COLO829 (cell line): ENCODE data around the gene TOLLIP.
"Not testable (repeated sequence)": the region's sequence is repeated elsewhere in the genome, so short reads cannot be mapped to it uniquely, and the experiment has no call there.

Experiments
- DNase-seq: peaks from one replicate; pipeline ENCODE4 v3.0.0; 2012; ENCODE audit warnings: low spot score

The TOLLIP gene

GRCh38 chr11:1246301-1246700 is 63.1 kb downstream of the TOLLIP start:
- not testable (repeated sequence) for DNase-seq

GRCh38 chr11:1245717-1246116 is 63.7 kb downstream of the TOLLIP start:
- DNase-seq: not testable (repeated sequence)

DNA sequence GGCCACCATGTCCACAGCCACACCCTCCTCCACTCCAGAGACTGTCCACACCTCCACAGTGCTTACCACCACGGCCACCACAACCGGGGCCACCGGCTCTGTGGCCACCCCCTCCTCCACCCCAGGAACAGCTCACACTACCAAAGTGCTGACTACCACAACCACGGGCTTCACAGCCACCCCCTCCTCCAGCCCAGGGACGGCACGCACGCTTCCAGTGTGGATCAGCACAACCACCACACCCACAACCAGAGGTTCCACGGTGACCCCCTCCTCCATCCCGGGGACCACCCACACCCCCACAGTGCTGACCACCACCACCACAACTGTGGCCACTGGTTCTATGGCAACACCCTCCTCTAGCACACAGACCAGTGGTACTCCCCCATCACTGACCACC is 64.9 kb downstream of the TOLLIP start:
- DNase-seq: not testable (repeated sequence)

GRCh38 chr11:1243521-1243920 is 65.9 kb downstream of the TOLLIP start:
- DNase-seq: not testable (repeated sequence)

- not testable (repeated sequence) for DNase-seq
These were observed 66.7 kb downstream of the TOLLIP start for GRCh38 chr11:1242751-1243150.

DNA sequence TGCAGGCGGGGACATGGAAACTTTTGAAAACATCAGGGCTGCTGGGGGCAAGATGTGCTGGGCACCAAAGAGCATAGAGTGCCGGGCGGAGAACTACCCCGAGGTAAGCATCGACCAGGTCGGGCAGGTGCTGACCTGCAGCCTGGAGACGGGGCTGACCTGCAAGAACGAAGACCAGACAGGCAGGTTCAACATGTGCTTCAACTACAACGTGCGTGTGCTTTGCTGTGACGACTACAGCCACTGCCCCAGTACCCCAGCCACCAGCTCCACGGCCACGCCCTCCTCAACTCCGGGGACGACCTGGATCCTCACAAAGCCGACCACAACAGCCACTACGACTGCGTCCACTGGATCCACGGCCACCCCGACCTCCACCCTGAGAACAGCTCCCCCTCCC is 67.1 kb downstream of the TOLLIP start:
- DNase-seq: no peak

DNA sequence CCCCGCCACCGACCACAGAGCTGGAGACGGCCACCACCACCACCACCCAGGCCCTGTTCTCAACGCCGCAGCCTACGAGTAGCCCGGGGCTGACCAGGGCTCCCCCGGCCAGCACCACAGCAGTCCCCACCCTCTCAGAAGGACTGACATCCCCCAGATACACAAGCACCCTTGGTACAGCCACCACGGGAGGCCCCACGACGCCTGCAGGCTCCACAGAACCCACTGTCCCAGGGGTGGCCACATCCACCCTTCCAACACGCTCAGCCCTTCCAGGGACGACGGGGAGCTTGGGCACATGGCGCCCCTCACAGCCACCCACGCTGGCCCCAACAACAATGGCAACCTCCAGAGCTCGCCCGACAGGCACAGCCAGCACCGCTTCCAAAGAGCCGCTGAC is 67.7 kb downstream of the TOLLIP start:
- no peak for DNase-seq

DNA sequence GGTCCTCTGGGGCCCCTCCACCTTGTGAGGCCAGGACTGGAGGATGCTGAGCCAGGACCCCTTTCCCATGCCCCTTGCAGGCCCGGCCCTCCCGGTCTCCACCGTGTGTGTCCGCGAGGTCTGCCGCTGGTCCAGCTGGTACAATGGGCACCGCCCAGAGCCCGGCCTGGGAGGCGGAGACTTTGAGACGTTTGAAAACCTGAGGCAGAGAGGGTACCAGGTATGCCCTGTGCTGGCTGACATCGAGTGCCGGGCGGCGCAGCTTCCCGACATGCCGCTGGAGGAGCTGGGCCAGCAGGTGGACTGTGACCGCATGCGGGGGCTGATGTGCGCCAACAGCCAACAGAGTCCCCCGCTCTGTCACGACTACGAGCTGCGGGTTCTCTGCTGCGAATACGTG is 68.7 kb downstream of the TOLLIP start:
- no peak for DNase-seq

DNA sequence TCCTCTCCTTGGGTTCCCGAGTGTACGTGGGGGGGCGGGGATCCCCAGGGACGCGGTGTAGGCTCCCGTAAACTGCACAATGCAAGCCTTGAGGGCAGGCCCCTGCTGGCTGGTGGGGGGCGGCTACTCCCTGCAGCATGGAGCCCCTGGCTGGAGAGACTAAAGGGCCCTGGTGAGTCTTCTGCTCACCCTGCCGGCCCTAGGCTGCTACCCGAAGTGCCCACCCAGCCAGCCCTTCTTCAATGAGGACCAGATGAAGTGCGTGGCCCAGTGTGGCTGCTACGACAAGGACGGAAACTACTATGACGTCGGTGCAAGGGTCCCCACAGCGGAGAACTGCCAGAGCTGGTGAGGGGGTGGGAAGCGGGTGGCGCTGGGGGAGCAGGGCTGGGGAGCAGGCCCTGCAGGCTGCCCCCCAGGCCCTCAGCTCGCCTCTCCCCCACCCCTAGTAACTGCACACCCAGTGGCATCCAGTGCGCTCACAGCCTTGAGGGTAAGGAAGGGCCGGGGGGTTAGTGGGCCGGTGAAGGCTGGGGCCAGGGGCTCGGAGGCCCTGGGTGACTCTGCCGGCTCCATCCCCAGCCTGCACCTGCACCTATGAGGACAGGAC is 69.7 kb downstream of the TOLLIP start:
- DNase-seq: no peak

DNA sequence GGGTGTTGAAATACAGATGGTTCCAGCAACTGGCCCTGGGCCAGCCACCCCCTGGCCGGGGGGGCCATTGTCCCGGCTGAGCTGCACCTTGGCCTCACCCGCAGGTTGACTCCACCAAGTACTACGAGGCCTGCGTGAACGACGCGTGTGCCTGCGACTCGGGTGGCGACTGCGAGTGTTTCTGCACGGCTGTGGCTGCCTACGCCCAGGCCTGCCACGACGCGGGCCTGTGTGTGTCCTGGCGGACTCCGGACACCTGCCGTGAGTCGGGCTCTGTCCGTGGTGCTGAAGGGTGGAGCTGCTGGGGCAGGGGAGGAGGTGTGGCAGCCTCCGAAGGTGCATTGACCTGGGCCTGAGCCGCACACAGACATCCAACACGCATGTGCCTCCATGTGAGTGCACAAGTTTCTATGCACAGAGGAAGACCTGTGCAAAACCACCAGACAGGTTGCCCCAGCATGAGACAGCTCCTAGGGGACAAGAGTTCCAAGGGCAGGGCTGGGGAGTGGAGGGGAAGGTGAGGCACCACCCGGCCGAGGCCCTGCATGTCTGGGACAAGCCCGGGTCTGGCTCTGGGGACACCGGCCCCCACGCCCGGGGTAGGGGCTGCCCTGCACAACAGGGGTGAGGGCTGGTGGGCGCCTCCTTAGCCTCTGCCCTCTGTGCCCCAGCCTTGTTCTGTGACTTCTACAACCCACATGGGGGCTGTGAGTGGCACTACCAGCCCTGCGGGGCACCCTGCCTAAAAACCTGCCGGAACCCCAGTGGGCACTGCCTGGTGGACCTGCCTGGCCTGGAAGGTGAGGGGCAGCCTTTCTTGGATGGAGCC is 70.5 kb downstream of the TOLLIP start:
- DNase-seq: no peak

DNA sequence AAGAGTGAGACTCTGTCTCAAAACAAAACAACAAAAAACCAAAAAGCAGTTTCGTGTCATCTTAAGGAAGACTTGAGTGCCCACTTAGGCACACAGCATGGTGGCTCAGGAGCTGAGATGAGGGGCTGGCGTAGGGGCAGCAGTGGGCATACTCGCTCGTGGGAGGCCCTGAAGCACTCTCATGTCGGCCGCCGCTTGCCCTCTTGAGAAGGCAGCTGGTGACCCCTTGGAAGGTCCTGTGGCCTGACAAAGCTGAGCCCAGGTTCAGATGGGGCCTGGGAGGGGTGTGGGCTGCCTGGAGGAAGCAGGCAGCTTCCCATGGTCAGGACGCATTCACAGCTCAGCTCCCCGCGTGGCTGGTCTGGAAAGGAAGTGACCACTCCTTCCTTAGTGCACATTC is 71.6 kb downstream of the TOLLIP start:
- DNase-seq: no peak

- DNase-seq: no peak
These were observed 72.3 kb downstream of the TOLLIP start for GRCh38 chr11:1237128-1237580.

DNA sequence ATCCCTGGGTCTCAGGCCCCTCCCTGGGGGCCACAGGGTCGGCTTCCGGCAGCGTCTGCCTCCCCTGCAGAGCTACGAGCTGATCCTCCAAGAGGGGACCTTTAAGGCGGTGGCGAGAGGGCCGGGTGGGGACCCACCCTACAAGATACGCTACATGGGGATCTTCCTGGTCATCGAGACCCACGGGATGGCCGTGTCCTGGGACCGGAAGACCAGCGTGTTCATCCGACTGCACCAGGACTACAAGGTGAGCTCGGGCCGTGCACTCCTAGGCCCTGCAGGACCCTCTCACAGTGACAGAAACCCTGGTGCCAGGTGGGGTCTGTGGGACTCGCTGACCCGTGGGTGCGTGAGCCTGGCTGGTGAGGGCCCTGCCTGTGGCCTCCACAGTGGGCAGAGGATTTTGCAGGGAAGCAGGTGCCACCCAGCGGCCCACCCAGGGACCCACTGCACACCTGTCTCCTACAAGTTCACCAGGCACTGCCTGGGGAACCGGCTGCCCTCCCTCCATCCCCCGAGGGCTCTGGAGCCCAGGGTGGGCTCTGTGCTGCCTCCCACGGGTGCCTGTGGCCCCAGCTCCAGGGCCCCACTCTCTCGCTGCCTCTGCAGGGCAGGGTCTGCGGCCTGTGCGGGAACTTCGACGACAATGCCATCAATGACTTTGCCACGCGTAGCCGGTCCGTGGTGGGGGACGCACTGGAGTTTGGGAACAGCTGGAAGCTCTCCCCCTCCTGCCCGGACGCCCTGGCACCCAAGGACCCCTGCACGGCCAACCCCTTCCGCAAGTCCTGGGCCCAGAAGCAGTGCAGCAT is 72.9 kb downstream of the TOLLIP start:
- DNase-seq: no peak

GRCh38 chr11:1235901-1236315 is 73.5 kb downstream of the TOLLIP start:
- no peak for DNase-seq

DNA sequence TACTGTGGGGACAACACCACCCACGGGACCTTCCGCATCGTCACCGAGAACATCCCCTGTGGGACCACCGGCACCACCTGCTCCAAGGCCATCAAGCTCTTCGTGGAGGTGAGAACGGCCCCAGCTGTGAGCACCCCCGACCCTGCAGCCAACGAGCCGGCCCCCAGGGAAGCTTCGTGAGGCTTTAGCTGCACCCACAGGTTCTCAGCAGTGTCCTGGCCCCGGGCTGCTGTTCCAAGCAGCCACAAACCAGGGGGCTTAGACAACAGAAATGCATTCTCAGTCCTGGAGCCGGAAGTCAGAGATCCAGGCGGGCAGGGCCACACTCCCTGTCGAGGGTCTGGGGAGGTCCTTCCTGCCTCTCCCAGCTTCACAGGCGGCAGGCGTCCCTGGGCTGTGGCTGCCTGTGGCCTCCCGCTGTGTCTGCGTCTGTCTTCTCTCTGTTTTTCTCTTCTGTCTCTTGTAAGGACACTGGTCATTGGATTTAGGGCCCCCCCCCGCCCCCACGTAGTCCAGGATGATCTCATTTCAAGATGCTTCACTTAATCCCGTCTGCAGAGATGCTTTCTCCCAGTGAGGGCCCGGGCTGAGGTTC is 74.0 kb downstream of the TOLLIP start:
- DNase-seq: no peak

DNA sequence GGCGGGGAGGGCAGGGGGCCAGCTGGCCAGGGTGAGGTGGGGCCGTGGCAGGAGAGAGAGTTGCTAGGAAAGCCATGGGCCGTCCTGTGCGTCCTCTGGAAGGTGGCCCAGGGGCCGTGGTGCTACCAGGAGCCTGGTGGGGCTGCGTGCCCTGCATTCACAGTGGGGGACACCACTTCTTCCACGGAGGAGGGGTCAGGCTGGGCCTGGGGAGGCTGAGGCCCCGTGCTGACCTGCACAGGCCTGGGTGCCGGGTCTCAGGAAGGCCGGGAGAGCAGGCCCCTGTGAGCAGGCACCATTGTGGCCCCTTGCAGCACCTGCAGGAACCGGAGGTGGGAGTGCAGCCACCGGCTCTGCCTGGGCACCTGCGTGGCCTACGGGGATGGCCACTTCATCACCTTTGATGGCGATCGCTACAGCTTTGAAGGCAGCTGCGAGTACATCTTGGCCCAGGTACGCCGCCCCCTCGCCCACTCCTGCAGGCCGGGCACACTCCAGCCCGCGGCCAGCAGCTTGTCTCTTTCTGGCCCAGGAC is 74.6 kb downstream of the TOLLIP start:
- DNase-seq: no peak

- DNase-seq: no peak
These were observed 75.2 kb downstream of the TOLLIP start for GRCh38 chr11:1234054-1234720.

DNA sequence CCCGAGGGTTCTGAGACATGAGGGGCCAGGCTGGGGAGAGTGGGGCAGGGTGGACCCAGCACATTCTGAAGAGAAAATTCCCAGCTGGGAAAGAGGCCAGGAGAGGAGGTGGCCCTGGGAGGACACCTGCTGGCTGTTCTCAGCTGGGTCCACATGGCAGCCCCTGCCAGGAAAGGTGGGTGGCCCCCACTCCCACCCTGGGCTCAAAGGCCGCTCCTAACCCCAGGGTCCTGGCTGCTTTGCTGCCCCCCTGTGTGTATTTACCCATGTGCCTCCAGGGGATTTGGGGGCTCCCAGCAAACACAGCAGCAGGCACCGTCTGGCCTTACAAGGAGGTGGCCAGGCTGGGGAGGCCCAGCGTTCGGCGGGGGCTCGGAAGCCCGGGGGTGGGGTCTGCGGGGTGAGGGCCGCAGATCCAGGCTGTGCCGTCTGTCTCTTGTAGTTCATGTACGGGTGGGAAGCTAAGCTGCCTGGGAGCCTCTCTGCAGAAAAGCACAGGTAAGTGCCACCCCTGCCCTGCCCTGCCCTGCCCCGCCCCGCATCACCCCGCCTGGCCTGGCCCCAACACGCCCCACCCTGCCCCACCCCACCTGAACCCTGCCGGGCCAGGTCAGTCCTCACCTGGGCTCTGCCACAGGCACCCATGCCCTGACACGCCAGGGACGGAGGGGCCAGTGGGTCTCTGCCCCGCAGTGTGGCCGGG is 75.9 kb downstream of the TOLLIP start:
- DNase-seq: no peak

DNA sequence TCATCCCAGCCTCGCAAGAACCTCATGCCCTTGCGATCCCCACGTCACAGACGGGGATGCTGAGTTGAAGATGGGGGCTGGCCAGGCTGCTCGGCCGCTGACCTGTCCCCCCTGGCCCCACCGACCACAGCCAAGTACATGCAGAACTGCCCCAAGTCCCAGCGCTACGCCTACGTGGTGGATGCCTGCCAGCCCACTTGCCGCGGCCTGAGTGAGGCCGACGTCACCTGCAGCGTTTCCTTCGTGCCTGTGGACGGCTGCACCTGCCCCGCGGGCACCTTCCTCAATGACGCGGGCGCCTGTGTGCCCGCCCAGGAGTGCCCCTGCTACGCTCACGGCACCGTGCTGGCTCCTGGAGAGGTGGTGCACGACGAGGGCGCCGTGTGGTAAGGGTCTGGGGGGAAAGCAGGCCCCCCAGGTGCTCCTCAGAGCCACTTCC is 76.5 kb downstream of the TOLLIP start:
- no peak for DNase-seq

- no peak for DNase-seq
These were observed 77.2 kb downstream of the TOLLIP start for GRCh38 chr11:1232021-1232882.
